ENCODE measurements around the gene HSPA12B. TPM values are rescaled to one million over a fixed set of nuclear protein-coding genes. Genes with fewer than 3 reads are reported as not detected.

Gene HSPA12B
- total RNA-seq, 1 experiment from 2014 or later = not detected

GRCh38 chr20:3796477-3797225 is 64.2 kb downstream of the HSPA12B start:
- TF ChIP-seq CTCF (IDR thresholded peaks at IDR 0.05; ENCODE audit: insufficient read depth in 1 of 2, low read depth in 1 of 2, low read length in 1 of 2, severe bottlenecking in 1 of 2, unreplicated experiment in 1 of 2) = no peak
- DNase-seq = peak in 1 of 2 experiments; percentile 45
- intact Hi-C loops (cut with micrococcal nuclease; ENCODE audit: unreplicated experiment) = no loop called here
- Histone ChIP-seq H3K27me3 (replicated peaks; ENCODE audit: control insufficient read depth, insufficient read depth, low read length) (no peaks in the 10 kb centered on the region), H3K4me1 (peaks cover 36% of the 10 kb centered on the region), H3K36me3 (ENCODE audit: control insufficient read depth, insufficient read depth, low read length) (peaks cover 7% of the 10 kb centered on the region), H3K9me3 (no peaks in the 10 kb centered on the region), H3K4me3 (ENCODE audit: low read depth, low read length) (peak overlapping the region; percentile 69)
- H3K4me1 Mint-ChIP-seq (ENCODE audit: low read depth, unreplicated experiment) = peaks cover 25% of the 10 kb centered on the region
- H3K36me3 Mint-ChIP-seq (ENCODE audit: insufficient read depth, unreplicated experiment) = peaks cover 17% of the 10 kb centered on the region
- H3K27me3 Mint-ChIP-seq (ENCODE audit: insufficient read depth, unreplicated experiment) = no peaks in the 10 kb centered on the region
- ChIA-PET CTCF (interaction anchor here (0.6 to 1.9 kb wide), 4 partner anchors 10 to 80 kb away, joined by 3 to 18 read pairs (median 4); partner anchors contain the start of genes AP5S1 and CENPB), POLR2A (interaction anchor here (0.5 to 1.8 kb wide), 7 partner anchors 10 to 375 kb away, joined by 3 to 11 read pairs (median 4); partner anchors contain the start of genes ADISSP, AP5S1 and CENPB)
- BruUV-seq (replicated peaks) = TSS peak; percentile 53
- no peaks in the 10 kb centered on the region for H3K9me3 Mint-ChIP-seq (ENCODE audit: unreplicated experiment)
- peak overlapping the region; percentile 93 for H3K27ac Mint-ChIP-seq (ENCODE audit: unreplicated experiment)
- peak overlapping the region; percentile 84 for H3K4me3 Mint-ChIP-seq (ENCODE audit: unreplicated experiment)

- H3K4me1 Mint-ChIP-seq (ENCODE audit: low read depth, unreplicated experiment) = peaks cover 25% of the 10 kb centered on the region
- TF ChIP-seq CTCF (IDR thresholded peaks at IDR 0.05; ENCODE audit: insufficient read depth in 1 of 2, low read depth in 1 of 2, low read length in 1 of 2, severe bottlenecking in 1 of 2, unreplicated experiment in 1 of 2) = no peak
- ChIA-PET CTCF (interaction anchor here (1.9 kb wide), 1 partner anchor 22 kb away, joined by 18 read pairs; no protein-coding TSS in a partner anchor), POLR2A (no interaction called here)
- H3K9me3 Mint-ChIP-seq (ENCODE audit: unreplicated experiment) = no peaks in the 10 kb centered on the region
- Histone ChIP-seq H3K4me3 (ENCODE audit: low read depth, low read length) (peak overlapping the region; percentile 69), H3K9me3 (no peaks in the 10 kb centered on the region), H3K4me1 (peaks cover 36% of the 10 kb centered on the region), H3K27me3 (replicated peaks; ENCODE audit: control insufficient read depth, insufficient read depth, low read length) (no peaks in the 10 kb centered on the region), H3K36me3 (ENCODE audit: control insufficient read depth, insufficient read depth, low read length) (peaks cover 7% of the 10 kb centered on the region)
- peak overlapping the region; percentile 19 for H3K27ac Mint-ChIP-seq (ENCODE audit: unreplicated experiment)
- DNase-seq = no peak
- H3K36me3 Mint-ChIP-seq (ENCODE audit: insufficient read depth, unreplicated experiment) = peaks cover 21% of the 10 kb centered on the region
- H3K4me3 Mint-ChIP-seq (ENCODE audit: unreplicated experiment) = peak overlapping the region; percentile 84
- no TSS peak for BruUV-seq (replicated peaks)
- H3K27me3 Mint-ChIP-seq (ENCODE audit: insufficient read depth, unreplicated experiment) = no peaks in the 10 kb centered on the region
- intact Hi-C loops (cut with micrococcal nuclease; ENCODE audit: unreplicated experiment) = no loop called here
Measured at GRCh38 chr20:3797226-3797545, 64.7 kb downstream of the HSPA12B start.

- POLR2A ChIA-PET = no interaction called here
- CTCF ChIA-PET = interaction anchor here (0.7 kb wide), 1 partner anchor 21 kb away, joined by 7 read pairs; no protein-coding TSS in a partner anchor
- peaks cover 25% of the 10 kb centered on the region for H3K4me1 Mint-ChIP-seq (ENCODE audit: low read depth, unreplicated experiment)
- Histone ChIP-seq H3K9me3 (no peaks in the 10 kb centered on the region), H3K36me3 (ENCODE audit: control insufficient read depth, insufficient read depth, low read length) (peaks cover 7% of the 10 kb centered on the region), H3K27me3 (replicated peaks; ENCODE audit: control insufficient read depth, insufficient read depth, low read length) (no peaks in the 10 kb centered on the region), H3K4me1 (peaks cover 36% of the 10 kb centered on the region), H3K4me3 (ENCODE audit: low read depth, low read length) (no peak overlapping the region; the same call in 1 of the 2 replicates)
- intact Hi-C loops (cut with micrococcal nuclease; ENCODE audit: unreplicated experiment) = no loop called here
- H3K9me3 Mint-ChIP-seq (ENCODE audit: unreplicated experiment) = no peaks in the 10 kb centered on the region
- H3K36me3 Mint-ChIP-seq (ENCODE audit: insufficient read depth, unreplicated experiment) = peaks cover 27% of the 10 kb centered on the region
- TF ChIP-seq CTCF (IDR thresholded peaks at IDR 0.05; ENCODE audit: insufficient read depth in 1 of 2, low read depth in 1 of 2, low read length in 1 of 2, severe bottlenecking in 1 of 2, unreplicated experiment in 1 of 2) = no peak
- peak overlapping the region; percentile 74 for H3K27ac Mint-ChIP-seq (ENCODE audit: unreplicated experiment)
- H3K4me3 Mint-ChIP-seq (ENCODE audit: unreplicated experiment) = peak overlapping the region; percentile 84
- no TSS peak for BruUV-seq (replicated peaks)
- H3K27me3 Mint-ChIP-seq (ENCODE audit: insufficient read depth, unreplicated experiment) = no peaks in the 10 kb centered on the region
- DNase-seq = no peak
Measured at GRCh38 chr20:3797592-3798372, 65.3 kb downstream of the HSPA12B start.

All from Caco-2 (cell line).